MM.1S (cell line): ENCODE measurements around the gene GALM.
"Not testable (repeated sequence)": the region's sequence is repeated elsewhere in the genome, so short reads cannot be mapped to it uniquely, and the experiment has no call there.

ENCODE experiments used
- CTCF ChIP-seq: fragments of 300-600 bp; sonication (generic); IDR thresholded peaks from 2 replicates; pipeline ENCODE4 v1.5.1; 2016; ENCODE audit warnings: antibody characterized with exemption, low read length, mixed read lengths
- EZH2 ChIP-seq: fragments of 300-600 bp; sonication (generic); optimal IDR thresholded peaks from 2 replicates; pipeline ENCODE3; 2017; ENCODE audit warnings: low read depth, mild to moderate bottlenecking, antibody characterized with exemption, low read length, mixed read lengths

GRCh38 chr2:38737000-38737698, 71.2 kb downstream of the GALM start:
- not testable (repeated sequence) for TF ChIP-seq EZH2, CTCF
